SKM-1 treated with dmso at 0.1 percent for 144 hours (cell line): Measurements from ENCODE around the gene PLXNC1.

Experiments
- DNase-seq: peaks from one replicate; lab custom pipeline; 2025; ENCODE audit not compliant: unreplicated experiment; lab: John Stamatoyannopoulos, UW

The PLXNC1 gene

DNA sequence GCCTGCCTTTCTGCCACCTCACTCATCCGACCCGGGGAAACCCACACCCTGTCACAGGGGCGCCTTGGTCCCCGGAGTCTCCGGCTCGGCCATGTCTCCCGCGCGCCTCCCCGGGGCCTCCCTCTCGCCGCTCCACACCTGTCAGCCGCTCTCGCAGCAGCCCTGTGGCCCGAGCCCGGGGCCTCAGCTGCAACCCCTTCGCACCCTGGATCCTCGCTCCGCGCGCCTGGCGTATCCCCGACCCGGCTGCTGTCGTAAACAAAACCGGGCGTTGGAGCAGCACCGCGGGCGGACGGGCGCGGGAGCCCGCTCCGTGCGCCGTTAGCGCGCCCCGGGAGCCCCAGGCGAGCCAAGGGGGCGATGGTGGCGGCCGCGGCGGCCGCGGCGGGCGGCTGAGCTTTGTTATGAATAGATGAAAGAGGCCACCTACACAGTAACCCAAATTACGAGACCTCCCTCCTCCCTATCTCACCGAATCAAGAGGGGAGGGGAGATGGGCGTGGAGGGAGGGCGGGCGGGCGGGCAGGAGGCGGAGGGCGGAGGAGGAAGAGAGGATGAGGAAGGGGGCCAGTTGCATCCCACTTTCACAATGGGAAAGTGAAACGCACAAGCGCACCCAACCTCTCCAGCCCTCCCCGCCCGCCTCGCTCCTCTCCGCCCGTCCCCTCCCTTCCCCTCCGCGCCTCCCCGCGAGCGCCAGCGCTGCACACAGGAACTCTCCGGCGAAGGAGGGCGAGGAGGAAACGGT is at the start of gene PLXNC1:
TSS of gene PLXNC1 (plus strand) at position 587 of the 748 bp plus-strand sequence. CDS start 395 bp downstream, outside the sequence.
- DNase-seq: no peak

- no peak for DNase-seq
Measured at GRCh38 chr12:94099191-94099590, 49.2 kb upstream of the PLXNC1 start.

DNA sequence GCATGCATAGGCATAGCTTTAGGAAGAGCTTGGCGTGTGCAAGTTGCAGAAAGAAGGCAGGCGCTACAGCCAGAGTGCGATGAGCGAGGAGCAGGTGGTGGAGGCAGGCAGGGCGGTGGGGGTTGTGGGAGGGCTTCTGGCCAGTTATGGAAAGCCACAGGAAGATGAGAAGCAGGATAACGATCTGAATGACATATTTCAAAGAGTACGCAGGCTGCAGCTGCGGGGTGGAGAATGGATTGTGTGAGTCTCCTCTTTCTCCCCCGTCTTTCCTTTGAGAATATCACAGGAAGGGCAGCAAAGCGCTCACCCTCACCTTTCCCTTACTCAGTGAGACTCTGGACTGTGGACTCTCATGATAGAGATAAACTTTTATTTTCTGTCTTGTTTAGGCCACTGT is 48.7 kb upstream of the PLXNC1 start:
- DNase-seq: no peak

DNA sequence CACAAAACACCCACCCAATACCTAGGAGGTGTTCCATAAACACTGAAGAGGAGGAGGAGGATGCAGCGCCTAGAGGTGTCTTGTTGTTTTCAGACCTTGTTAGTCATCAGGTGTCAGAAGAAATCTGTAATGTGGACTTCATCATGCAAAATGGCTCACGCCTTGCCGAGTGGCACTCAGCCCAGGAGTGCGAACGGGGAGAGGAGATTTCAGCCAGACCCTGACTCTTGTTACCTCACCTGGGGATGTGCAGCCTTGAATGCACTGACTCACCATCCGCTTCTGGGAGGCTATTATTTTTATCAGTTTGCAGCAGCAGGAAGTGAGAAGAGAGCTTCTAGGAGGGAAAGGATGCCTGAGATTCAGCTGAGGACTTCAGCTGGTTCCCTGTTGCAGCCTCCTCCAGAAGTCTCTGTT is 48.2 kb upstream of the PLXNC1 start:
- no peak for DNase-seq

- peak; percentile 17 for DNase-seq
Measured at GRCh38 chr12:94100990-94101737, 47.2 kb upstream of the PLXNC1 start.

DNA sequence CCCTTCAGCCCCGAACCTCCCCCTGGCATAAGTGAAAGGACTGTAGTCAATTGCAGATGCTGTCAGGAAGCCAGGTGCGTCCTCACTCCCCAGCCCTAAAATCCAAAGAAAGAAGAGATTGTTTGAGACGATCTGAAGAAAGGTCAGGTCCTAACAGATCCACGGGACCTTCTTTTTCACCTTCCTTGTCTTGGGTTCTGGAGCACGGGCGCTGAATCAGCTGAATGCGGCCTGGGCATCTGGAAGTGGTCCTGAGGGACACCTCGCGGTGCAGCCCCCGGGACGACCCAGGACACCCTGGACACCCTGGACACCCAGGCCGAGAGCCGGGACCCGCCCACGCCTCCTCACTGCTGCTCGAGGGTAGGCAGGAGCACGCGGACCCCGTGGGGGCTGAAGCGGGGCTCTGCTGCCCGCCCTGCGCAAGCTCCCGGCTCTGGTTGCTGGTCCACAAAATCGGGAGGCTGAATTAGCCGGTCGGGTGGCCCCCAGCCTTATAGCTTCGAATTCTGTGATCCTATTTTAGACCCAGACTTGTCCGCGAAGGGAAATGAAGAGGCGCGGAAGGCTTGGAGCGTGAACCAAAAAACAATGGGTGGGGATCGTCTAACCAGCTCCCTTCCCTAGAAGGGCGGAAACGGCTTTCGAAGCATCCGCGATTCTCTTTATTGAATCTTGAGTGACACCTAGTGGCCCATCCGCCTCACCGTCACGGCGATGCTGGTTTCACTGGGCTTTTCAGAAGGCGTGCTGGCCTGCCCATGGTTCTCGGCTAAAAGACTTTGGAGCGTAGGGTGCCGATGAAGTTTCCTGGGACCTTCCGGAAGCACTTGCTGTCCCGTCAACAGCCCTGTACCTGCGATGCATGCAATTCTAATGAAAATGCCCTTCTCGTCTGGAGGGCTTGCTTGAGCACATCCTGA is 46.4 kb upstream of the PLXNC1 start:
- DNase-seq: peak; percentile 61

GRCh38 chr12:94103986-94104385 is 44.4 kb upstream of the PLXNC1 start:
- DNase-seq: no peak

- DNase-seq: no peak
Measured at GRCh38 chr12:94107910-94108309, 40.5 kb upstream of the PLXNC1 start.

GRCh38 chr12:94109160-94109559 is 39.2 kb upstream of the PLXNC1 start:
- no peak for DNase-seq

GRCh38 chr12:94110258-94110657 is 38.1 kb upstream of the PLXNC1 start:
- DNase-seq: no peak

GRCh38 chr12:94111302-94111701 is 37.1 kb upstream of the PLXNC1 start:
- no peak for DNase-seq

GRCh38 chr12:94112121-94112520 is 36.3 kb upstream of the PLXNC1 start:
- DNase-seq: peak; percentile 39

DNA sequence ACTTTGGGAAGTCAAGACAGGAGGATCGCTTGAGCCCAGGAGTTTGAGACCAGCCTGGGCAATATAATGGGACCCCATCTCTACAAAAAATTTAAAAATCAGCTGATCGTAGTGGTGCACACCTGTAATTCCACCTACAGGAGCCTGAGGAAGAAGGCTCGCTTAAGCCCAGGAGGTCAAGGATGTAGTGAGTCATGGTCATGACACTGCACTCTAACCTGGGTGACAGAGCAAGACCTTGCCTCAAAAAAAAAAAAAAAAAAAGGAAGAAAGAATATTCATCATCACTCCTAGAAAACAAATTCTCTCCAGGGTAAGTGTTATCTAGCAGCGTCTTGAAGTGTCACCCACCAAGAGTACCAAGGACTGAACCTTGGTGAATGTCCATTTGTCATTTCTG is 34.2 kb upstream of the PLXNC1 start:
- DNase-seq: no peak

GRCh38 chr12:94116191-94116590 is 32.2 kb upstream of the PLXNC1 start:
- no peak for DNase-seq

- DNase-seq: no peak
Measured at GRCh38 chr12:94121886-94122285, 26.5 kb upstream of the PLXNC1 start.

GRCh38 chr12:94122591-94122990 is 25.8 kb upstream of the PLXNC1 start:
- DNase-seq: no peak

DNA sequence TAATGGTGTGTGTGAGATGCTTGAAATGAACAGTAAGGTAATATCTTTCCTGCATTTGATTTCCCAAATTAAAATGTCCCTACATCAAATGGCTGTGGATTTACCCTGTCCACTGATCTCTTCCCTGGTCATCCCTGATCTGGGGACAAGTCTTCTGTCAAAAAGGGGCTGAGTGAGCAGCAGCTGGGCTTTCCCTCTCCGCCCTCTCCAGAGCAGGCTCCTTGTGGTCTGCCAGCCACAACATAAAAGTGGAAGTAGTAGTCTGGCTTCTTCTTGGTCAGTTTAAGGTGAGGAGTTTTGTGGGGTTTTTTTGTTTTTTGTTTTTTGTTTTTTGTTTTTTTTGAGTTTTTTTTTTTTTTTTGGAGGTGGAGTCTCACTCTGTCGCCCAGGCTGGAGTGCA is 25.2 kb upstream of the PLXNC1 start:
- peak; percentile 23 for DNase-seq

- DNase-seq: peak; percentile 57
Measured at GRCh38 chr12:94126067-94126466, 22.3 kb upstream of the PLXNC1 start.

DNA sequence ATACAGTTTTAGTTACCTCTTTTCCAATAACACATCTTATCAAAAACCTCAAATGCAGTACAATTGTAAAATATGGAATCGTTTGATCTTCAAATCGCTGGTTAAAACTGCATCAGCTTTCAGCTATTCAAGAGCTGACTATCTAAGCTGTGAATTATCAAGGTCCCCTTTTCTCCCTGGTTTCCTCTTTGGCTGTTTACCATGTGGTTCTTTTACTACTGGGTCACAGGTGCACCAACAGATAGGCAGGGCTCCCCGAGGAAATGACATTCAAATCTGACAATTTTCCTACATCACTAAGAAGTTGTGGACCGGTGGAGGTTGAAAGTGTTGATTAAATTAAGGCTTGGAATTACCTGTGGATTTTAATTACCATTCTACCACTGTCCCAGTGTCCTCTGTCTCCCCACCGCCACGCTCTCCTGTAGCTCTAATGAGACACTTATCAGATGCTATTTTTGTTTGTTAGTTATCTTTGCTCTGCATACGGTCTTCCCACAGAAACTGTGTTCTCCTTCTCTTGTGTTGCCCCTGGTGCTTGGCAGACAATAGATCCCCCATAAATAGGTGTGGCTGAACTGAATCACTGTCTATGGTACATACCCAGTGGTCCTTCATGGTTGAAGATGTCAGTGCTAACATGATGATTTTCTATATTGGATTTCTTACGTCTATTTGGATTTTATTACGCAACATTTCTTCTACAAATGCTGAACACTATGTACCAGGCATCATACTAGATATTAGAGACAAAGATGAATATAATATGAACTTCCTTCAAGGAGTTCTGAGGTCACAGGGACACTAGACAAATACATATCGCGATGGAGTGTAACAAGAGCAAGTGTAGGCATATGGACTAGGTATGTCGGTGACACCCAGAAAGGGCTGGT is 20.9 kb upstream of the PLXNC1 start:
- DNase-seq: no peak

DNA sequence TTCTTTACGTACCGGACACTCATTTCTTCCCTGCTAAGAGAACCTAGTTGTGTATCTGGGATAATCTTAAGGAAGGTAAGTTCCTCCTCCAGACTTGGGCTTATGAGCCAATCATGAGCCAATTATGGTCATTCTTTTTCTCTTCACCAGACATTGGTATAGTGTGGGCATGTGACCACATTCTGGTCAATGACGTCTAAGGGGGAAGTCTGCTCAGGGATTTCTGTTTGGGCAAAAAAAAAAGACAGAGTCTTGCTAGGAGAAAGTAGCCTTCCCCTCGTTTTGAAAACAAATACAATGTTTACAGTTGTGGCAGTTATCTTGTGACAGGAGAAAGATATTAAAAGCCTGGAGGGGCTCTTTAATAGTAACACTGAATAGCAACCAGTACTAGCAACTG is 20.1 kb upstream of the PLXNC1 start:
- no peak for DNase-seq
